HG02798 (cell line): ENCODE data around the gene NIPAL1.
"Not testable (repeated sequence)": the region's sequence is repeated elsewhere in the genome, so short reads cannot be mapped to it uniquely, and the experiment has no call there.

Experiments
- ATAC-seq: cut with Tn5 transposase; IDR thresholded peaks from one replicate; pipeline ENCODE4 v1.9.1; 2021; ENCODE audit warnings: mild to moderate bottlenecking; ENCODE audit not compliant: unreplicated experiment, poor library complexity

The NIPAL1 gene

DNA sequence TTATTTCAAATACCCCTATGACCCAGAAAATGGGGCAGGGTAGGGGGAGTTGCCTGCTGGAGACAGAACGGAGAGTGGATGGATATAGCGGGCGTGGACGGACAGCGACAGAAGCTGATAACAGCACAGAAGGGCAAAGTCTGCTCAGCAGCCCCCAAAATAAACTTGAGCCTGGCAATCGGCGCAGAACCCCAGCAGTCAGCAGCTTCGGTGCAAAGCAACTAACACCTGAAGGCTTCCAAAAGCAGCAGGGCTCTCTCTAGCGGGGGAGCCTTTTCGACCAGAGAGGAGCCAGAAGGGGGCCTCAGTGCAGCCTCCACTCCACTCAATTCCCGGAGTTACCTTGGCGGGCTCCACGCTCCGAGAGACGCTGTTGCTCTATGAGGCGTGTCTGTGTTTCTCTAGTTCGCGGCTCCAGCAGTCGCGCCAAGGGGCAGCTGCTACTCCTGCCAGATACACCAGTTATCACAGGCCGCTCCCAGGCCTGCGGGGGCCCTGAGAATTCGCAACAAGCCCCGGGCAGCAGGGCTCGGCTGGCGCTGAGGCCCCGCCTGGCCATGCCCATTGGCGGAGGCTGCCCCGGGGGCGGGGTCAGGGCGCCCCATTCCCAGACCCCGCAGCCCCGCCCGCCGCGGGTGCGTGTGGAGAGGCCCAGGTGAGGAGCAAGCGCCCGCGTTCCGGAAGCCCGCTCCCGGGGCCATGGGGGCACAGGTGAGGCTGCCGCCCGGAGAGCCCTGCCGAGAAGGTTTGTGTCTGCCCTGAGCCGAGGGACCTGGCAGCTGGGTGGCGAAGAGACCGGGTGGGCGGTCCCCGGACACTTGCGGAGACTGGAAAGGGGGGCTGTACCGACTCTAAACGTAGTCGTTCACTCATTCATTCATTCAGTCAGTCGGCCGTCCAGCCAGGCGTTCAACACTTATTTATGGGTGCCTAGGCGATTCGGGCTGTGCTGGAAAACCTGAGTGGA, at the start of gene NIPAL1, which contains the start of gene CNGA1:
TSS of gene NIPAL1 (plus strand) at position 632 of the 967 bp plus-strand sequence. CDS start at position 700, 68 bp downstream.
TSS of gene CNGA1 (minus strand) at position 541 of the 967 bp plus-strand sequence. CDS start 63,992 bp downstream, outside the sequence.
- ATAC-seq: peak; percentile 94

- no peak for ATAC-seq
Measured at GRCh38 chr4:47968847-47969246, 47.7 kb upstream of the NIPAL1 start.

- ATAC-seq: peak; percentile 61
Measured at GRCh38 chr4:47972181-47972580, 44.4 kb upstream of the NIPAL1 start.

DNA sequence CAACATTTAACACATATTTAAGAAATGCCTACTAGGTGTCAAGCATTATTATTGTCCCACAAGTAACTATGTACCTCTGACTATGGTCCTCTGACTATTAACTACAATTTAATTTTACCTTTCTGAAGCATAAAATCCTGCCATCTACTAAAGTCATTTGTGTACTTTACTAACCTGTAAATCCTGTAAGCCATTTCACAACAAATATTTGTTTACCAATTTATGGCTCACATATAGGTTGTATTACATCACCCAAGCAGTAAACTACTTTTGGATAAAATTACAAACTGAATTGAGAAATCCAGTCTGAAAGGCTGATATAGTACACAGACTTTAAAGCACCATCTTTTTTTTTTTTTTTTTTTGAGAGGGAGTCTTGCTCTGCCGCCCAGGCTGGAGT, 43.9 kb upstream of the NIPAL1 start:
- ATAC-seq: no peak

DNA sequence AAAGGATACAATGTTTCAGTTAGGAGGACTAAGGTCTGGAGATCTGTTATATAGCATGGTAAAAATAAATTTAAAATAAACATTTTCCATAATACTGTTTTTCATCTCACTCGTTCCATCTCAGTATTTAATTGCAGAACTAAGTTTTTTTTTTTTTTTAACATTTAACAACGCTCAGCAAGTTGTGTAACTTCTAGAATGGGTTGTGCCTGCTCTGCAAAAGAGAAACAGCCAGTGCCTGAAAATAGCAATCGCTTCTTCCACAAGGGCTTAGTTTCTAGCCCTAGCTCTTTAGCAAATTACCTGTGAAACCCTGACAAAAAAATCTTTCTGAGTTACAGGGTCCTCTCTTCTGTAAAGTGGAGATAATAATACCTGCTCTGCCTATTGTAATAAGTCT, 42.0 kb upstream of the NIPAL1 start:
- ATAC-seq: no peak

GRCh38 chr4:47990145-47990544, 26.4 kb upstream of the NIPAL1 start:
- no peak for ATAC-seq

GRCh38 chr4:47992475-47992874, 24.1 kb upstream of the NIPAL1 start:
- not testable (repeated sequence) for ATAC-seq

DNA sequence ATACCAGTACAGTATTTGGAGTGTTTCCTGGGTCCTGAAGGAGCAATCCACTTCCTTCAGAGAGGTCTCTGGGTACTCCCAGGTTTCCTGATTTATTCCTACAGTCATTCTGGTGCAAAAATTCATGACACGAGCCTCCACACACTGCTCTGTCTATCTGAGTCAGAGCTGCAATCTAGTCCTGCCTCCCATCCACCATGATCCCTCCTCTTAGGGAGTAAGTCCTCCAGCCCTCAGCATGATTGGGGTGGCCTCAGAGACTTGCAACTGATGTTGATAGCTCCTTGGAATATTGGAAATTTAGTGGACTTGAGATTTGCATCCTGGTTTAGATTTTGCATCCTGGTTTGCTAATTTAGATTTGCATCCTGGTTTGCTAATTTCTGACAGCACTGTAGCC, 20.6 kb upstream of the NIPAL1 start:
- ATAC-seq: no peak

GRCh38 chr4:48002267-48002666, 14.3 kb upstream of the NIPAL1 start:
- no peak for ATAC-seq

DNA sequence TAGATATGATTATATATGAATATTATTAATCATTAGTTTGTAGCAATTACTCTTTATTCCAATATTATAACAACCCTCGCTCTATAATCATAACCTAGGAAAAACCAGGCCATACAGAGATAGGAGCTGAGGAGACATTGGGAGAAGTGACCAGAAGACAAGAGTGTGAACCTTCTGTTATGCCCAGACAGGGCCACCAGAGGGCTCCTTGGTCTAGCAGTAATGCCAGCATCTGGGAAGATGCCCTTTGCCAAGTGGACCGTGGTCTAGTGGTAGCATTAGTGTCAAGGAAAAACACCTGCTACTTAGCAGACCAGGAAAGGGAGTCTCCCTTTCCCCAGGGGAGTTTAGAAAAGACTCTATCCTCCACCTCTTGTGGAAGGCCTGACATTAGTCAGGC, 13.0 kb upstream of the NIPAL1 start:
- ATAC-seq: not testable (repeated sequence)

- ATAC-seq: no peak
Measured at GRCh38 chr4:48005781-48006180, 10.8 kb upstream of the NIPAL1 start.

DNA sequence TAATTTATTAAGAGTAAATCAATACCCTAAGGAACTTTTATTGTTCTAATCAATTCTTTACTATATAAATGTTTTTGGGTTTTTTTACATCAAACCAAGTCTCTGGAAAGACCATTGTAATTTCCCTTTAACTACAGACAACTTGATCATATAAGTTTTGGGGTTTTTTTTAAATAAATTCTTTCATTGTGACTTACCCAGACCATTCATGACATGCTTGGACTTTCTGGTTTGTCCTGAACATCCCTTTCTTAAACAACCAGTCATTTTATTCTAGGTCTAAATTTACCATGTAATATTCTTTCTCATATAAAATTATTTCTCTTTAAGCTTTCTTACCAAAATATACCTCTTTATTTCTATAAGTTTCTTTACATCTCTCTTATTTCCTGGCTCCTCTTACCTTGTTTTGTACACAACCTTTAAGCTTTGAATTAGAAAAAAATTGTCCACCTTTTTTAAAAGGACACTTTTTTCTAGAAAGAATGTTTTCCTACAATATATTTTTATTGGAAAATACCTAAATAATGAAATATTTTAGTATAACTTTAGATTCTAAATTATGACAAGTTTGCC, 8.5 kb upstream of the NIPAL1 start:
- ATAC-seq: no peak

DNA sequence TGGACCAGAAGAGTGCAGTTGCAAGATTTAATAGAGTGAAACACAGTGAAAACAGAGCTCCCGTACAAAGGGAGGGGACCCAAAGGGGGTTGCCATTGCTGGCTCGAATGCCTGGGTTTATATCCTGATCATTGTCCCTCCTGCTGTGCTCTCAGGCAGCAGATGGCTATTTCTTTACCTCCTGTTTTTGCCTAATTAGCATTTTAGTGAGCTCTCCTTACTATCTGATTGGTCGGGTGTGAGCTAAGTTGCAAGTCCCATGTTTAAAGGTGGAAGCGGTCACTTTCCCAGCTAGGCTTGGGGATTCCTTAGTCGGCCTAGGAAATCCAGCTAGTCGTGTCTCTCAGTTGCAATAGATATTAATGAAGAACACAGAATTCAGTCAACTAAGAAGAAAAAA, 5.7 kb upstream of the NIPAL1 start:
- not testable (repeated sequence) for ATAC-seq

GRCh38 chr4:48011722-48012121, 4.8 kb upstream of the NIPAL1 start:
- ATAC-seq: no peak

GRCh38 chr4:48012824-48013223, 3.7 kb upstream of the NIPAL1 start:
- no peak for ATAC-seq

DNA sequence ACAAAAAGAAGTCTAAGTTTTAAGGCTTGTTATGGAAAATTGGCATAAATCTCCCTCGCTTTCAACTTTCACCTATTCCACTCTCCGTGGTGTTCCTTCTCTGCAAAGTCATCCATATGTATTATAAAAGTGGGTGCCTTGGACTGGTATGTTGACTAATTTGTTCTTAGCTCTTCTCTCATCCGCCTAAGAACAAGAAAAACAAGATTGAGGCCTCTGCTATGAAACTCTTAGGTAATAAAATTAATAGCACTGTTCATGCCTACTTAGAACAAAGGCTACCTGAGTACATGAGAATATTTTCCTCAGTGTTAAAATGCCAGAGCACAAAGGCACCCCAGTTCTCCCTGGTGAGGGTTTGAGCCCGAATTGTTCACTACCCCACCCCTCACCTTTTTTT, 1.4 kb upstream of the NIPAL1 start:
- no peak for ATAC-seq

- ATAC-seq: no peak
Measured at GRCh38 chr4:48015678-48016077, 894 bp upstream of the NIPAL1 start.

- peak; percentile 11 for ATAC-seq
Measured at GRCh38 chr4:48017108-48017571, 568 bp downstream of the NIPAL1 start.

- ATAC-seq: no peak
Measured at GRCh38 chr4:48018112-48018511, 1.5 kb downstream of the NIPAL1 start.

DNA sequence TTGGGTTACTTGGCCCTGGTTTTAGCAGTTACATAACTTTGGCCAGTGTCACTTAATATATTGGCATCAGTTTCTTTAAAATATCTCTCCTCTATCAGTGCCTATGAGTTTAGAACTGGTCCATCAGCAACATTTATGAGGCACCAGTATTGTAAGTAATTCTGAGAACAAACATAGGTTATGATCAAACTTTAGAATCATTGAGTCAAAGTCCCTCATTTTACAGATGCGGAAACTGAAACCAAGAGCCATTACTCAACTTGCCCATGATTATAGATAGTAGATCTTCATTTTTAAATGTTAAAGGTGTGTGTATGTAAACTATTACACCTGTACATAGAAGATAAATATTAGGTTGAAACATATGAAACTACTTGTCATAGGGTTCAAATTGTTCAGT, 4.5 kb downstream of the NIPAL1 start:
- ATAC-seq: no peak

DNA sequence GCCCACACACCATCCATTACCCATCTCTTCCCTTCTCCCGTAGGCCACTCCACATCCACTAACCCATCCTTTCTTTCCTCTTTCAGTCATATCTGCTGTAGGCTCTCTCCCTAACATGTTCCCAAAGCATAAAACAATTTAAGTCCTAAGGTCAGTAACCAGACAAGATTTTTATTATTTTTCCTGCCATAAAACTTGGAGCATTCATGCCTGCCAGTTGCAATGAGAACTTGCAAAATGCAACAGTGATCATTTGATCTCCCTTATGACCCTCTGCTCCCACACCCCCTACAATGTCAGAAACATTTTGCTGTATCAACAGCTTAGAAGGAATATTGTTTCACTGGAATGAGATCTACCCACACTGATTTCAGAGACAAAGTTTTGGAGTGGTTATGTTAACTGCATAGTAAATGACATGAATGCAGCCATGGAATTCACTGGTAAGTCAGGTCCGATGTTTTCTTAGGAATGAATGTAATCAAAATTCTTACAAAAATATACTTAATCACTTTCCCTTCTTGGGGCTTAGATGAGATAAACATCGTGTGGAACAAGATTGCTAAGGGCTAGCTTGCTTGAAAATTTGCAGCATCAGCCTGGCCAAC, 5.7 kb downstream of the NIPAL1 start:
- ATAC-seq: no peak
